ENCODE data around the gene NREP. TPM values are rescaled to one million over a fixed set of nuclear protein-coding genes. Genes with fewer than 3 reads are reported as not detected.

NREP gene
- total RNA-seq, 5 donors from 2014 or later (not counting 1 experiment from before 2014, with no cell fraction given), result 2.1 to 9.0 (median 4.6) TPM

DNA sequence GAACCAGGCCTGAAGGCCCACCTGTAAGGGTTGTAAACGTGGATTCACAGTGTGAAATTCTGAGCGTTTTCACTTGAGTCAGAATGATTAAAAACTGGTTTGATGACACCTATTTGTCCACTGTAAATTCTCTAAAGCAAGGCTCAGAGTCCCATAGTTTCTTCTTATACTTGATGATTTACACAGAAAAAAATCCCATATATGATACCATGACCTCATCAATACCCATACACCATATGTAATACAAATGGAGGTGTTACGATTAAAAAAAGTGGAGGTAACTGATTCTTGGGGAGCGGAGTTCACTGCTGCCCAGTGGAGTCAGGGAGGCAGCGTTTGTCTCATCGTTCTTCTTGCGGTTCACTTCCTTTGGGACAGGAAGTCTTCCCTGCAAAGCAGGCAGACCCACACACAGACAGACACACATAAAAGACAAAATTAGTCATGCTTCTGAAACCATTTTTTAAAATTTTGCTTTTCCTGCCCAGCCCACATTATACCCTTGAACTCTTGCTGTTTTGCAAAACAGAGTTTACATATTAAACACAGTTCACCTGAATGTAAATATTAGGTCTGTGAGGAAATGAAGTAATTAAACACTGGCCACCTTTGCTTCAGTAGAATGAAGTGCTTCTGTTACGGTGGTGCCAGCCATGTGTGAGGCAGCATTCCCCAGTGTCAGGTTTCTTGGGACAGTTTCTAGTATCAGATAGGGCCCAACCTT is 26.2 kb downstream of the NREP start:
- H3K27me3 Mint-ChIP-seq, result peaks cover 0 to 3% of the 10 kb centered on the region in 2 donors
- ChIA-PET POLR2A (no interaction called here), CTCF (no interaction called here)
- peaks cover 0 to 19% of the 10 kb centered on the region in 2 experiments for H3K4me1 ChIP-seq (ENCODE audit: control insufficient read depth in 1 of 2, extremely low read depth in 1 of 2, insufficient read depth in 2 of 2, low read length in 2 of 2)
- H3K36me3 ChIP-seq (ENCODE audit: control insufficient read depth in 2 of 2, extremely low read depth in 1 of 2, insufficient read depth in 1 of 2, low read length in 1 of 2), result no peaks in the 10 kb centered on the region
- no peak overlapping the region for H3K27ac Mint-ChIP-seq
- ATAC-seq (replicated peaks in 1 of 4), result no peak
- no peak for DNase-seq
- no peaks in the 10 kb centered on the region for H3K9me3 ChIP-seq
- H3K4me3 Mint-ChIP-seq, result no peak overlapping the region
- H3K36me3 Mint-ChIP-seq, result no peaks in the 10 kb centered on the region
- no peaks in the 10 kb centered on the region for H3K9me3 Mint-ChIP-seq
- H3K4me3 ChIP-seq (ENCODE audit: control insufficient read depth in 1 of 2, extremely low read depth in 1 of 2, low read length in 1 of 2), result no peak overlapping the region
- peaks cover 0 to 8% (median 7%) of the 10 kb centered on the region in 3 donors for H3K4me1 Mint-ChIP-seq
- WGBS (ENCODE audit: insufficient coverage), result 44% methylated on average over 4 of the region's 8 CpGs
- no peaks in the 10 kb centered on the region for H3K27me3 ChIP-seq (replicated peaks in 1 of 2; ENCODE audit: control insufficient read depth in 2 of 2, extremely low read depth in 1 of 2, insufficient read depth in 2 of 2, low read length in 1 of 2)
- no peak overlapping the region for H3K27ac ChIP-seq (ENCODE audit: low read length)

- Histone ChIP-seq H3K27ac (ENCODE audit: low read length) (no peak overlapping the region), H3K27me3 (replicated peaks in 1 of 2; ENCODE audit: control insufficient read depth in 2 of 2, extremely low read depth in 1 of 2, insufficient read depth in 2 of 2, low read length in 1 of 2) (no peaks in the 10 kb centered on the region), H3K9me3 (no peaks in the 10 kb centered on the region), H3K4me1 (ENCODE audit: control insufficient read depth in 1 of 2, extremely low read depth in 1 of 2, insufficient read depth in 2 of 2, low read length in 2 of 2) (peaks cover 0 to 13% of the 10 kb centered on the region in 2 experiments), H3K4me3 (ENCODE audit: control insufficient read depth in 1 of 2, extremely low read depth in 1 of 2, low read length in 1 of 2) (no peak overlapping the region), H3K36me3 (ENCODE audit: control insufficient read depth in 2 of 2, extremely low read depth in 1 of 2, insufficient read depth in 1 of 2, low read length in 1 of 2) (no peaks in the 10 kb centered on the region)
- Mint-ChIP-seq H3K4me1 (peaks cover 0 to 7% (median 4%) of the 10 kb centered on the region in 3 donors), H3K4me3 (no peak overlapping the region), H3K9me3 (no peaks in the 10 kb centered on the region), H3K27me3 (no peaks in the 10 kb centered on the region), H3K27ac (no peak overlapping the region), H3K36me3 (no peaks in the 10 kb centered on the region)
- no peak for ATAC-seq (replicated peaks in 1 of 4)
- WGBS (ENCODE audit: insufficient coverage), result 71% methylated on average over 1 of the region's 3 CpGs
- no peak for DNase-seq
- ChIA-PET POLR2A (no interaction called here), CTCF (no interaction called here)
These were observed 28.1 kb downstream of the NREP start for GRCh38 chr5:111728941-111729340.

GRCh38 chr5:111726986-111727385 is 30.0 kb downstream of the NREP start:
- CTCF ChIA-PET, result interaction anchor here in 1 of 2 donors (0.6 kb wide), 1 partner anchor 974 kb away, joined by 3 read pairs; no protein-coding TSS in a partner anchor
- H3K36me3 ChIP-seq (ENCODE audit: control insufficient read depth in 2 of 2, extremely low read depth in 1 of 2, insufficient read depth in 1 of 2, low read length in 1 of 2), result no peaks in the 10 kb centered on the region
- no peak overlapping the region for H3K27ac Mint-ChIP-seq
- no peaks in the 10 kb centered on the region for H3K27me3 ChIP-seq (replicated peaks in 1 of 2; ENCODE audit: control insufficient read depth in 2 of 2, extremely low read depth in 1 of 2, insufficient read depth in 2 of 2, low read length in 1 of 2)
- H3K27me3 Mint-ChIP-seq, result no peaks in the 10 kb centered on the region
- ATAC-seq (replicated peaks in 1 of 4) (no peak), DNase-seq (no peak)
- no peak overlapping the region for H3K27ac ChIP-seq (ENCODE audit: low read length)
- peaks cover 0 to 9% of the 10 kb centered on the region in 2 experiments for H3K4me1 ChIP-seq (ENCODE audit: control insufficient read depth in 1 of 2, extremely low read depth in 1 of 2, insufficient read depth in 2 of 2, low read length in 2 of 2)
- WGBS (ENCODE audit: insufficient coverage), result 40% methylated on average over 1 of the region's 2 CpGs
- no peaks in the 10 kb centered on the region for H3K9me3 Mint-ChIP-seq
- no peaks in the 10 kb centered on the region for H3K36me3 Mint-ChIP-seq
- H3K4me3 ChIP-seq (ENCODE audit: control insufficient read depth in 1 of 2, extremely low read depth in 1 of 2, low read length in 1 of 2), result no peak overlapping the region
- no peak overlapping the region for H3K4me3 Mint-ChIP-seq
- POLR2A ChIA-PET, result no interaction called here
- peaks cover 0 to 7% (median 4%) of the 10 kb centered on the region in 3 donors for H3K4me1 Mint-ChIP-seq
- no peaks in the 10 kb centered on the region for H3K9me3 ChIP-seq

GRCh38 chr5:111722140-111722539 is 34.9 kb downstream of the NREP start:
- Histone ChIP-seq H3K4me1 (ENCODE audit: control insufficient read depth in 1 of 2, extremely low read depth in 1 of 2, insufficient read depth in 2 of 2, low read length in 2 of 2) (no peaks in the 10 kb centered on the region), H3K27me3 (replicated peaks in 1 of 2; ENCODE audit: control insufficient read depth in 2 of 2, extremely low read depth in 1 of 2, insufficient read depth in 2 of 2, low read length in 1 of 2) (peaks cover 0 to 2% of the 10 kb centered on the region in 2 experiments), H3K27ac (ENCODE audit: low read length) (no peak overlapping the region), H3K4me3 (ENCODE audit: control insufficient read depth in 1 of 2, extremely low read depth in 1 of 2, low read length in 1 of 2) (no peak overlapping the region), H3K36me3 (ENCODE audit: control insufficient read depth in 2 of 2, extremely low read depth in 1 of 2, insufficient read depth in 1 of 2, low read length in 1 of 2) (no peaks in the 10 kb centered on the region), H3K9me3 (no peaks in the 10 kb centered on the region)
- H3K4me1 Mint-ChIP-seq, result no peaks in the 10 kb centered on the region
- DNase-seq, result no peak
- no peak overlapping the region for H3K4me3 Mint-ChIP-seq
- peaks cover 2 to 7% of the 10 kb centered on the region in 2 donors for H3K27me3 Mint-ChIP-seq
- WGBS (ENCODE audit: insufficient coverage), result no CpG with 5 or more reads among the region's 2 CpGs
- no peaks in the 10 kb centered on the region for H3K36me3 Mint-ChIP-seq
- no peak for ATAC-seq (replicated peaks in 1 of 4)
- POLR2A ChIA-PET, result no interaction called here
- H3K27ac Mint-ChIP-seq, result no peak overlapping the region
- no peaks in the 10 kb centered on the region for H3K9me3 Mint-ChIP-seq
- CTCF ChIA-PET, result no interaction called here

DNA sequence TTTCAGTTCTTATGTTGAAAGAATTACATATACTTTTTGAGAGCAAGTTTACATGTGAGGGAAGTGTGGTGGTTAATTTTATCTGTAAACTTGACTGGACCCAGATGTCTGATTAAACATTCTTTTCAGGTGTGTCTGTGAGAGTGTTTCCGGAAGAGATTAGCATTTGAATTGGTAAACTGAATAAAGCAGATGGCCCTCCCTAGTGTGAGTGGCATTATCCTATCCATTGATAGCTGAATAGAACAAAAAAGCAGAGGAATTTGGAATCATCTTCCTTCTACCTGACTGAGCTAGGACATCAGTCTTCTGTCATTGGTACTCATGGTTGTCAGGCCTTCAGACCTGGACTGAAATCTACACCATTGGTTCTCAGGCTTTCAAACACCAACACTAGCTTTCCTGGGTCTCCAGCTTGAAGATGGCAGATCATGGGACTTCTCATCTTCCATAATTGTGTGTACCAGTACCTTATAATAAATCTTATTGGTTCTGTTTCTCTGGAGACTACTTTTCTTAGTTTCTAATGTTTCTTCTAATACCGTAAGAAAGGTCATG is 36.6 kb downstream of the NREP start:
- H3K9me3 ChIP-seq, result no peaks in the 10 kb centered on the region
- H3K36me3 ChIP-seq (ENCODE audit: control insufficient read depth in 2 of 2, extremely low read depth in 1 of 2, insufficient read depth in 1 of 2, low read length in 1 of 2), result no peaks in the 10 kb centered on the region
- Mint-ChIP-seq H3K4me3 (no peak overlapping the region), H3K27ac (no peak overlapping the region), H3K4me1 (no peaks in the 10 kb centered on the region), H3K9me3 (peaks cover 0 to 4% (median 2%) of the 10 kb centered on the region in 3 donors), H3K27me3 (peaks cover 4 to 13% of the 10 kb centered on the region in 2 donors), H3K36me3 (no peaks in the 10 kb centered on the region)
- H3K4me1 ChIP-seq (ENCODE audit: control insufficient read depth in 1 of 2, extremely low read depth in 1 of 2, insufficient read depth in 2 of 2, low read length in 2 of 2), result no peaks in the 10 kb centered on the region
- 80% methylated on average over 1 of the region's 2 CpGs for WGBS (ENCODE audit: insufficient coverage)
- ATAC-seq (replicated peaks in 1 of 4) (no peak), DNase-seq (no peak)
- H3K27me3 ChIP-seq (replicated peaks in 1 of 2; ENCODE audit: control insufficient read depth in 2 of 2, extremely low read depth in 1 of 2, insufficient read depth in 2 of 2, low read length in 1 of 2), result peaks cover 0 to 4% of the 10 kb centered on the region in 2 experiments
- CTCF ChIA-PET, result no interaction called here
- POLR2A ChIA-PET, result no interaction called here
- no peak overlapping the region for H3K4me3 ChIP-seq (ENCODE audit: control insufficient read depth in 1 of 2, extremely low read depth in 1 of 2, low read length in 1 of 2)
- no peak overlapping the region for H3K27ac ChIP-seq (ENCODE audit: low read length)

DNA sequence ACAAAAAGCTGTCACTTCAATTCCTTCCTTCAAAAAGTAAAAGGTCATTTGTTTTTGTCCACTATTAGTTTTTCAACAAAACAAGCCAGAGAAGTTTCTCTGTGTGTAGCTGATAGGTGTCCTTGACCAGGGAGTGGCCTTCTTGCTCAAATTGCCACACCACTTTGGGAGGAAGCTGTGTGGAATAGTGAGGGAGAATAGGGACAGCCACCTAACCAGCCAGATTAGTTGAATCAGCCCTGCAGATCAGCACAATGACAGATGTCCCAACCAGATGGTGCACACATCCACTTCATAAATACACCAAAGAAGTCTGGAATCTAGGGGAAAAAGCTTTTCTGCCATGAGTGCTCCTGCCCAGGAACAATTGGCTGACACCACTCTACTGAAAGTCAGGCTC is 37.2 kb downstream of the NREP start:
- H3K36me3 Mint-ChIP-seq, result no peaks in the 10 kb centered on the region
- H3K4me1 Mint-ChIP-seq, result no peaks in the 10 kb centered on the region
- H3K9me3 ChIP-seq, result no peaks in the 10 kb centered on the region
- POLR2A ChIA-PET, result no interaction called here
- peaks cover 4 to 13% of the 10 kb centered on the region in 2 donors for H3K27me3 Mint-ChIP-seq
- H3K27me3 ChIP-seq (replicated peaks in 1 of 2; ENCODE audit: control insufficient read depth in 2 of 2, extremely low read depth in 1 of 2, insufficient read depth in 2 of 2, low read length in 1 of 2), result peaks cover 0 to 4% of the 10 kb centered on the region in 2 experiments
- peaks cover 3 to 7% (median 4%) of the 10 kb centered on the region in 3 donors for H3K9me3 Mint-ChIP-seq
- H3K4me3 Mint-ChIP-seq, result no peak overlapping the region
- no peak overlapping the region for H3K27ac Mint-ChIP-seq
- CTCF ChIA-PET, result no interaction called here
- no peak for ATAC-seq (replicated peaks in 1 of 4)
- H3K27ac ChIP-seq (ENCODE audit: low read length), result no peak overlapping the region
- DNase-seq, result no peak
- H3K36me3 ChIP-seq (ENCODE audit: control insufficient read depth in 2 of 2, extremely low read depth in 1 of 2, insufficient read depth in 1 of 2, low read length in 1 of 2), result no peaks in the 10 kb centered on the region
- H3K4me3 ChIP-seq (ENCODE audit: control insufficient read depth in 1 of 2, extremely low read depth in 1 of 2, low read length in 1 of 2), result no peak overlapping the region
- no peaks in the 10 kb centered on the region for H3K4me1 ChIP-seq (ENCODE audit: control insufficient read depth in 1 of 2, extremely low read depth in 1 of 2, insufficient read depth in 2 of 2, low read length in 2 of 2)
